Panc1 (cell line): Measurements from ENCODE around the gene RABGAP1L.

Source experiments
- POLR2AphosphoS5 ChIP-seq: IDR thresholded peaks from 2 replicates; pipeline ENCODE4 v1.6.1; 2012; ENCODE audit warnings: mild to moderate bottlenecking, low read depth, low read length, moderate library complexity
- SIN3A ChIP-seq: IDR thresholded peaks from 2 replicates; pipeline ENCODE4 v1.6.1; 2012; ENCODE audit warnings: low read depth, mild to moderate bottlenecking, low read length, moderate library complexity, borderline replicate concordance; ENCODE audit not compliant: insufficient read depth
- TCF7L2 ChIP-seq: IDR thresholded peaks from 2 replicates; pipeline ENCODE4 v1.6.1; 2011; ENCODE audit warnings: mild to moderate bottlenecking, low read depth, low read length, inconsistent platforms
- TF ChIP-seq, protein P1 (sequence below): fragments of 450-650 bp; IDR thresholded peaks from 2 replicates; pipeline ENCODE4 v1.5.1; 2017; ENCODE audit warnings: mild to moderate bottlenecking
- TF ChIP-seq, protein P2 (sequence below), 2 experiments: IDR thresholded peaks; 2 replicates each; pipeline ENCODE4 v1.6.1; 2011 to 2012; ENCODE audit warnings: low read depth in 2 of 2, control low read depth in 1 of 2, low read length in 1 of 2, mild to moderate bottlenecking in 1 of 2, moderate library complexity in 1 of 2; ENCODE audit not compliant: insufficient read depth in 1 of 2

DNA sequence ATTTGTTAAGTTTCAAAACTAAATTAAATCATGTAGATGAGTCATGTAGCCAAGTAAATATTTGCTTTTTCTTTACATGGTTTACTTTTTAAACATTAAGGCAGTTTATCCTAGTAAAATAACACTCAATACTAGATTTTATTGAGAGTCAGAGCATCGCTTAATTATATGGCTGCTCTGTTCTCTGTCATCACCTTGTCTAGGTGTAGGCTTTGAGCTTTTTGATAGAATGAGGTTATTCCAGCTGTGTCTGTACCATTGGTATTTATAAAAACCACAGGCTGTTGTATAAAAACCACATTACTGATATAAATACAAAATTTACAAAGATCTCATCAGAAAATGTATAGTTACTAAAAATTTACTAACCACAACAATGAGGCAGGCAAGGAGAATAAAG, 245.9 kb downstream of the RABGAP1L start:
- TF ChIP-seq, protein P1, sequence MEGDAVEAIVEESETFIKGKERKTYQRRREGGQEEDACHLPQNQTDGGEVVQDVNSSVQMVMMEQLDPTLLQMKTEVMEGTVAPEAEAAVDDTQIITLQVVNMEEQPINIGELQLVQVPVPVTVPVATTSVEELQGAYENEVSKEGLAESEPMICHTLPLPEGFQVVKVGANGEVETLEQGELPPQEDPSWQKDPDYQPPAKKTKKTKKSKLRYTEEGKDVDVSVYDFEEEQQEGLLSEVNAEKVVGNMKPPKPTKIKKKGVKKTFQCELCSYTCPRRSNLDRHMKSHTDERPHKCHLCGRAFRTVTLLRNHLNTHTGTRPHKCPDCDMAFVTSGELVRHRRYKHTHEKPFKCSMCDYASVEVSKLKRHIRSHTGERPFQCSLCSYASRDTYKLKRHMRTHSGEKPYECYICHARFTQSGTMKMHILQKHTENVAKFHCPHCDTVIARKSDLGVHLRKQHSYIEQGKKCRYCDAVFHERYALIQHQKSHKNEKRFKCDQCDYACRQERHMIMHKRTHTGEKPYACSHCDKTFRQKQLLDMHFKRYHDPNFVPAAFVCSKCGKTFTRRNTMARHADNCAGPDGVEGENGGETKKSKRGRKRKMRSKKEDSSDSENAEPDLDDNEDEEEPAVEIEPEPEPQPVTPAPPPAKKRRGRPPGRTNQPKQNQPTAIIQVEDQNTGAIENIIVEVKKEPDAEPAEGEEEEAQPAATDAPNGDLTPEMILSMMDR, result no peak
- no peak for TF ChIP-seq POLR2AphosphoS5
- TF ChIP-seq, protein P2, sequence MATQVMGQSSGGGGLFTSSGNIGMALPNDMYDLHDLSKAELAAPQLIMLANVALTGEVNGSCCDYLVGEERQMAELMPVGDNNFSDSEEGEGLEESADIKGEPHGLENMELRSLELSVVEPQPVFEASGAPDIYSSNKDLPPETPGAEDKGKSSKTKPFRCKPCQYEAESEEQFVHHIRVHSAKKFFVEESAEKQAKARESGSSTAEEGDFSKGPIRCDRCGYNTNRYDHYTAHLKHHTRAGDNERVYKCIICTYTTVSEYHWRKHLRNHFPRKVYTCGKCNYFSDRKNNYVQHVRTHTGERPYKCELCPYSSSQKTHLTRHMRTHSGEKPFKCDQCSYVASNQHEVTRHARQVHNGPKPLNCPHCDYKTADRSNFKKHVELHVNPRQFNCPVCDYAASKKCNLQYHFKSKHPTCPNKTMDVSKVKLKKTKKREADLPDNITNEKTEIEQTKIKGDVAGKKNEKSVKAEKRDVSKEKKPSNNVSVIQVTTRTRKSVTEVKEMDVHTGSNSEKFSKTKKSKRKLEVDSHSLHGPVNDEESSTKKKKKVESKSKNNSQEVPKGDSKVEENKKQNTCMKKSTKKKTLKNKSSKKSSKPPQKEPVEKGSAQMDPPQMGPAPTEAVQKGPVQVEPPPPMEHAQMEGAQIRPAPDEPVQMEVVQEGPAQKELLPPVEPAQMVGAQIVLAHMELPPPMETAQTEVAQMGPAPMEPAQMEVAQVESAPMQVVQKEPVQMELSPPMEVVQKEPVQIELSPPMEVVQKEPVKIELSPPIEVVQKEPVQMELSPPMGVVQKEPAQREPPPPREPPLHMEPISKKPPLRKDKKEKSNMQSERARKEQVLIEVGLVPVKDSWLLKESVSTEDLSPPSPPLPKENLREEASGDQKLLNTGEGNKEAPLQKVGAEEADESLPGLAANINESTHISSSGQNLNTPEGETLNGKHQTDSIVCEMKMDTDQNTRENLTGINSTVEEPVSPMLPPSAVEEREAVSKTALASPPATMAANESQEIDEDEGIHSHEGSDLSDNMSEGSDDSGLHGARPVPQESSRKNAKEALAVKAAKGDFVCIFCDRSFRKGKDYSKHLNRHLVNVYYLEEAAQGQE (IDR thresholded peaks at IDR 0.05; ENCODE audit: insufficient read depth in 1 of 2, low read depth in 2 of 2, low read length in 1 of 2), result no peak
- TF ChIP-seq SIN3A, result no peak
- TF ChIP-seq TCF7L2, result no peak
